Subcutaneous adipose tissue (tissue), 4 donors: ENCODE results near the gene M1AP. TPM values are rescaled to one million over a fixed set of nuclear protein-coding genes. Genes with fewer than 3 reads are reported as not detected.

ENCODE experiments used
- total RNA-seq, 4 donors: library from RNA; depleted of rRNA; stranded (reverse); fragments of >200 nt; gene quantifications; one replicate each; pipeline ENCODE4 v1.1.0, GENCODE V29; 2016
- TF ChIP-seq, protein P1 (sequence below): fragments of 450-650 bp; IDR thresholded peaks from one replicate; pipeline ENCODE4 v1.5.1; 2016; ENCODE audit warnings: low read depth, mild to moderate bottlenecking, control low read depth, antibody characterized with exemption, moderate library complexity

The M1AP gene
- total RNA-seq, 4 donors from 2014 or later, result 0.33 to 3.9 (median 2.0) TPM

DNA sequence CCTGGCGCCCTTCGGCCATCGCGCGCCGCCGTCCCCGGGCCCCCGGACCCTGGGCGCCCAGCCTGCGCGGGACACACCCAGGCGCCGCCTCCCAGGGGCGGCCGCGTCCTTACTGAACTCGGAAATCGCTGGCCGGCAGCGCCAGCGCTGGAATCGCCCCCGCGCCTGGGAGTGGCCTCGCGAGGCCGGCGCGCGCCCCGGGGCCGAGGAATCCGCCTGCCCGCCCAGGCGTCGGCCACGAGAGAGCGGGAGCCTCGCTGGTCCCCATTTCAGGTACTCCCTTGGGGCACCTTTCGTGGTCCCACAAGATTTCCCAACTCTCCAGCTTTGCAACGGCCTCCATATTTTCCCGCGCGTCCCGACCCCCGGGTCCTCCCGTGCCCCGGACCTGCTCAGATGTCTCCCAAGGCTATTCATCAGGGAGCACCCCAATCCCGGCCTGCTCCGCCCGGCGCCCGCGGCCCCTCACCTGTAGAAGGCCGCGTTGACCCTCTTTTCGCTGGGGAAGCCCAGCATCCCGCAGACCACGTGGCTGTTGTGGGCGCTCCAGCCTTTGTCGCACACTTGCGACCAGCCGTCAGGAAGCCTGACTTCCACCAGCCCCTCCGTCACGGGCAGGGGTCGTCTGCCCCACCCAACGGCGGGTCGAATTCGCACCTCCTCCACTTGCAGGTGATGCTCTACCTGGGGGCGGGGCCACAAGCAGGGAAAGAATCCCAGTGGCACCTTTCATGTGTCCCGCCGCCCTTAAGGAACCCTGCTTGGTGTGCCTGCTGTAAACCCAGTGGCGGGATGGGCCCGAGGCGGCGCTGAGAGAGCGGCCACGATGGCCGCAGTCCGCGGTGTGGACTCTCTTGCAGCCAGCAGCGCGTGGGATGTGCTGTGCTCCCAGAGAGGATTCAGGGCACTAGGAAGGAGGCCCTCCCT is 99.0 kb downstream of the M1AP start:
- TF ChIP-seq, protein P1, sequence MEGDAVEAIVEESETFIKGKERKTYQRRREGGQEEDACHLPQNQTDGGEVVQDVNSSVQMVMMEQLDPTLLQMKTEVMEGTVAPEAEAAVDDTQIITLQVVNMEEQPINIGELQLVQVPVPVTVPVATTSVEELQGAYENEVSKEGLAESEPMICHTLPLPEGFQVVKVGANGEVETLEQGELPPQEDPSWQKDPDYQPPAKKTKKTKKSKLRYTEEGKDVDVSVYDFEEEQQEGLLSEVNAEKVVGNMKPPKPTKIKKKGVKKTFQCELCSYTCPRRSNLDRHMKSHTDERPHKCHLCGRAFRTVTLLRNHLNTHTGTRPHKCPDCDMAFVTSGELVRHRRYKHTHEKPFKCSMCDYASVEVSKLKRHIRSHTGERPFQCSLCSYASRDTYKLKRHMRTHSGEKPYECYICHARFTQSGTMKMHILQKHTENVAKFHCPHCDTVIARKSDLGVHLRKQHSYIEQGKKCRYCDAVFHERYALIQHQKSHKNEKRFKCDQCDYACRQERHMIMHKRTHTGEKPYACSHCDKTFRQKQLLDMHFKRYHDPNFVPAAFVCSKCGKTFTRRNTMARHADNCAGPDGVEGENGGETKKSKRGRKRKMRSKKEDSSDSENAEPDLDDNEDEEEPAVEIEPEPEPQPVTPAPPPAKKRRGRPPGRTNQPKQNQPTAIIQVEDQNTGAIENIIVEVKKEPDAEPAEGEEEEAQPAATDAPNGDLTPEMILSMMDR, result no peak

DNA sequence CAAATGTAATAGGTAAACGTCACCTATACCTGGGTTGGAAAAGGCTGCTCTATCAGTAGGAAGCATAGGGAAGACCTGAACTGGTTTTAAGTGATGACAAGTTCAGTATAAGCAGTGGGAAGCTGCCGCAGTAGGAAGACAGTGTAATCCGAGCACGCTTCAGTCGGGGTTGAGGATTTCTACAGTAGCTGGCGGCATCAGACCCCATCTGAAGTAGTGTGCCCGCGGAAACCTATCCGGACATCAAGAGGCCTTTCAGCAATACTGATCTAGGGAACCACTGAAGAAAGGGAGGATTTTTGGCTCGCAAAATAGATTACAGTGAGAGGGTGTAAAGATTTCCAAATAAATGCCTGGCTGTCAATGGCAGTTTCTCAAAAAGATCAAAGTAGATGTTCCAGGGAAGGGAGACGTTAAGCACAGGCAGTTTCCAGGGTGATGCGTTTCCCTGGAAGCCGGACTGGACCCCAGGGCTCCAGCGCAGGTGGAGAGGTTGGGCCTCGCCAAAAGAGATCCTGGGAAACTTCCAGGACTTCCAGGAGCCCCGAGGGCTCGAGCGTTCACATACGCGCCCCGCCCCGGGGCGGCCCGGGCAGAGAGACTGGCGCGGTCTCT is 99.7 kb downstream of the M1AP start:
- TF ChIP-seq, protein P1, result no peak

- TF ChIP-seq, protein P1, result no peak
Observed at GRCh38 chr2:74546004-74546403, 102.1 kb downstream of the M1AP start.

- TF ChIP-seq, protein P1, result no peak
Observed at GRCh38 chr2:74544634-74545033, 103.5 kb downstream of the M1AP start.

- TF ChIP-seq, protein P1, result no peak
Observed at GRCh38 chr2:74542978-74543377, 105.2 kb downstream of the M1AP start.

DNA sequence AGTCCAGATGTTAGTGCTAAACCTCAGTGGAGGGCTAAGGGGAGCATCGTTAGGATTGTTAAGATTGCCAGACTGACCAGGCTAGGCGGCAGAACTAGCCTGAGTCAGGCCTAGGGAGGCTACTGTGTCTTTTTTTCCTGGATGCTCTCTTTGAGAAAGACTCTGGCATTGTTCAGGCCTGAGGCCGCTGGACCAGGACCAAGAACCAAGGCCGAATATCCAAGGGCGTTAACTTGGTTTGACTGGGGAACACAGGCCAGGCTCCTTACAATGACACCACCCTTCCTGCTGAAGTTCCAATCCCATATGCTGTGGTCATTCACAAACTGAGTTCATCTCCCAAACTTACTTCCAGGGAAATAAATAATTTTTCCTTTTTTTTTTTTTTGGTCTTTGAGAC is 107.8 kb downstream of the M1AP start:
- TF ChIP-seq, protein P1, result no peak

DNA sequence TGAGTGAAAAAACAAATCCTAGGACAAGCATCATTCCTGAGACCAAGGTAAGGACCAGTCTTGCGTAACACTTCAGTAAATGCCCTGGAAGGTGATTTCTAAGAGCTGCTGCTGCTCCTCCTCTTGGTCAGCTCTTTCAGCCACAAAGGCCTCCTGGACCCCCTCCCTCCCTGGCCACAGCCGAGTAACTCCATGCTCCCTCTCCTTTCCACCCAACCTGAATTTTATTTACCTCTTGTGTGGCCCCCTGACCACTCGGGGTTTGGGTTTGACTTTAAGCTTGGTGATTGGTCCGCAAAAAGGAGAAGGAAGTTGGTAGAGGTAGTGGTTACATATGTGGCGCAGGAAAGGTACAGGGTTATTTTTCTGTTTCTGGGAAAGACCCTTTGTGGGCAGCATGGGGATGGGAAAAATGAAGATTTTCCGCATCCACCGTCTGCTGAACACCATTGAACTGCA is 109.2 kb downstream of the M1AP start:
- TF ChIP-seq, protein P1, result no peak
